ENCODE results near the gene EYS. TPM values are rescaled to one million over a fixed set of nuclear protein-coding genes. Genes with fewer than 3 reads are reported as not detected.

The EYS gene
- total and polyA plus RNA-seq, 9 of the 15 experiments (the other 6 are each of a cell fraction or from before 2014, with no cell fraction given) = 0.03 to 0.36 (median 0.10) TPM; not detected in 2

DNA sequence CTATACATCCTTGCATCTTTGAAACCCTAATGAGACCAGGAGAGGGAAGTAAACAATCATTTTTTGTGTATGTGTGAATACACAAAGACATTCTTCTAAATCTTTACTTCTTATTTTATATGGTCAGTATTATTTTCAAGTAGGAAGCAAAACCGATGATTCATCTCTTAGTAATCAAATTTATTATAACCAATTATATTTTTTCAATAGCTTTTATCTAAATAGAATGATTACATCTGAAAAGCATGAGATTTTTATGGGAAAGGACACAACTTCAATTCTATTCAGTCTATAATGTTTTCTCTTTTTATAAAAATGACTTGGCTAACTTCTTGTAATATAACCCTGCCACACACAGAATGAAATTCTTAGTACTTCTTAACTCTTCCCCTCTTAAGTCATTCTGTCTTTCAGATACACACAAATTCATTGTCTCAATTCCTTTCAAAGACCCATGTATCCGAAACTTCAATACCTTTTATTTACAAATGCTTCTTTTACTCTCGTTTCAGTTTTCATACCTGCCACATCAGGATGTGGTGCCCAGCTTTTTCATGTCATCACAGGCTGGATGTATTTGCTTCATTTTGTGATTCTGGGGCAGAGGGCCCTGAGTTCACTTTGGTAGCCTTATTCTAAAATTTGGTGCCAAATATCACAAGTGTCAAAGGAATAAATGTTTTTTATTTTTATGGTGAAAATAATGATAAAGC is 1844.4 kb downstream of the EYS start:
- FAIRE-seq = no peak

More for the DNA sequence above, 1844.4 kb downstream of the EYS start:
- WGBS (ENCODE audit: insufficient coverage, low coverage, missing lambda C conversion rate) = 0% methylated on average over 3 of the region's 3 CpGs
- no peak overlapping the region for H3K9ac ChIP-seq (ENCODE audit: insufficient read depth in 1 of 2, low read depth in 2 of 2, low read length in 2 of 2)
- no peaks in the 10 kb centered on the region for H3K9me1 ChIP-seq (ENCODE audit: control insufficient read depth, insufficient read depth, low read length)
- H4K20me1 ChIP-seq (replicated peaks; ENCODE audit: control insufficient read depth, insufficient read depth, low read length) = no peaks in the 10 kb centered on the region
- H3K4me2 ChIP-seq (ENCODE audit: insufficient read depth, low read length) = no peak overlapping the region
- no peaks in the 10 kb centered on the region for H3K9me3 ChIP-seq (replicated peaks; ENCODE audit: control insufficient read depth, insufficient read depth, low read depth, low read length)
- intact Hi-C loops (cut with micrococcal nuclease) (no loop called here), in situ Hi-C loops (cut with MboI) (no loop called here)
- POLR2A ChIA-PET = no interaction called here
- no peaks in the 10 kb centered on the region for H3K36me3 ChIP-seq (ENCODE audit: control insufficient read depth, insufficient read depth, low read length)
- DNase-seq (ENCODE audit: extremely low read depth in 1 of 4, low spot score in 3 of 4) (no peak), ATAC-seq (no peak)
- H3K4me3 ChIP-seq = no peak overlapping the region
- H3K27me3 ChIP-seq (ENCODE audit: control insufficient read depth in 2 of 2, insufficient read depth in 2 of 2, low read length in 2 of 2) = no peaks in the 10 kb centered on the region
- CTCF ChIA-PET (ENCODE audit: low intra/inter-chr PET ratio) = no interaction called here
- H3K27ac ChIP-seq (ENCODE audit: extremely low read depth, low read depth, low read length) = no peak overlapping the region
- TF ChIP-seq, protein P1, sequence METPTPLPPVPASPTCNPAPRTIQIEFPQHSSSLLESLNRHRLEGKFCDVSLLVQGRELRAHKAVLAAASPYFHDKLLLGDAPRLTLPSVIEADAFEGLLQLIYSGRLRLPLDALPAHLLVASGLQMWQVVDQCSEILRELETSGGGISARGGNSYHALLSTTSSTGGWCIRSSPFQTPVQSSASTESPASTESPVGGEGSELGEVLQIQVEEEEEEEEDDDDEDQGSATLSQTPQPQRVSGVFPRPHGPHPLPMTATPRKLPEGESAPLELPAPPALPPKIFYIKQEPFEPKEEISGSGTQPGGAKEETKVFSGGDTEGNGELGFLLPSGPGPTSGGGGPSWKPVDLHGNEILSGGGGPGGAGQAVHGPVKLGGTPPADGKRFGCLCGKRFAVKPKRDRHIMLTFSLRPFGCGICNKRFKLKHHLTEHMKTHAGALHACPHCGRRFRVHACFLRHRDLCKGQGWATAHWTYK (CRISPR knock-in tag; IDR thresholded peaks at IDR 0.05) = no peak
- TF ChIP-seq EHMT2 (IDR thresholded peaks at IDR 0.05) (no peak), ZBTB7A (IDR thresholded peaks at IDR 0.05; ENCODE audit: borderline replicate concordance, control insufficient read depth, low read depth, low read length) (no peak), RBM22 (IDR thresholded peaks at IDR 0.05; ENCODE audit: low read depth, low read length, poor library complexity, severe bottlenecking) (no peak), STAT5B (CRISPR knock-in tag; IDR thresholded peaks at IDR 0.05) (no peak)
- TF ChIP-seq, protein P2, sequence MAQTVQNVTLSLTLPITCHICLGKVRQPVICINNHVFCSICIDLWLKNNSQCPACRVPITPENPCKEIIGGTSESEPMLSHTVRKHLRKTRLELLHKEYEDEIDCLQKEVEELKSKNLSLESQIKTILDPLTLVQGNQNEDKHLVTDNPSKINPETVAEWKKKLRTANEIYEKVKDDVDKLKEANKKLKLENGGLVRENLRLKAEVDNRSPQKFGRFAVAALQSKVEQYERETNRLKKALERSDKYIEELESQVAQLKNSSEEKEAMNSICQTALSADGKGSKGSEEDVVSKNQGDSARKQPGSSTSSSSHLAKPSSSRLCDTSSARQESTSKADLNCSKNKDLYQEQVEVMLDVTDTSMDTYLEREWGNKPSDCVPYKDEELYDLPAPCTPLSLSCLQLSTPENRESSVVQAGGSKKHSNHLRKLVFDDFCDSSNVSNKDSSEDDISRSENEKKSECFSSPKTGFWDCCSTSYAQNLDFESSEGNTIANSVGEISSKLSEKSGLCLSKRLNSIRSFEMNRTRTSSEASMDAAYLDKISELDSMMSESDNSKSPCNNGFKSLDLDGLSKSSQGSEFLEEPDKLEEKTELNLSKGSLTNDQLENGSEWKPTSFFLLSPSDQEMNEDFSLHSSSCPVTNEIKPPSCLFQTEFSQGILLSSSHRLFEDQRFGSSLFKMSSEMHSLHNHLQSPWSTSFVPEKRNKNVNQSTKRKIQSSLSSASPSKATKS (CRISPR knock-in tag; IDR thresholded peaks at IDR 0.05) = no peak
- no TSS peak for BruUV-seq (replicated peaks)
- H3K4me1 ChIP-seq (replicated peaks in 1 of 2; ENCODE audit: control insufficient read depth in 2 of 2, insufficient read depth in 2 of 2, low read length in 2 of 2) = no peaks in the 10 kb centered on the region
- H2AFZ ChIP-seq (ENCODE audit: low read depth, low read length) = no peak overlapping the region
- H3K79me2 ChIP-seq (ENCODE audit: control insufficient read depth, insufficient read depth, low read length) = no peaks in the 10 kb centered on the region
